Measurements from ENCODE around the gene ANKRD33B. TPM values are rescaled to one million over a fixed set of nuclear protein-coding genes. Genes with fewer than 3 reads are reported as not detected.

ANKRD33B gene
- polyA plus RNA-seq, 1 experiment = 3.4 TPM

GRCh38 chr5:10655972-10656830 lies 92.3 kb downstream of the ANKRD33B start:
- no peak for TF ChIP-seq CTCF (IDR thresholded peaks at IDR 0.05; ENCODE audit: insufficient read depth, low read depth, low read length)
- Histone ChIP-seq H3K4me3 (ENCODE audit: low read depth, low read length) (no peak overlapping the region), H3K27me3 (ENCODE audit: control insufficient read depth, insufficient read depth, low read length) (0 out of 2 replicates have a peak, but pooled peaks cover 2% of the 10 kb centered on the region), H3K36me3 (ENCODE audit: control insufficient read depth, insufficient read depth, low read length) (peaks cover 11% of the 10 kb centered on the region)
- POLR2A ChIA-PET = no interaction called here
- no peak for DNase-seq (ENCODE audit: low read depth)
- CTCF ChIA-PET = no interaction called here

- TF ChIP-seq CTCF (IDR thresholded peaks at IDR 0.05; ENCODE audit: insufficient read depth, low read depth, low read length) = no peak
- POLR2A ChIA-PET = no interaction called here
- CTCF ChIA-PET = interaction anchor here (0.5 to 0.6 kb wide), 3 partner anchors 13 to 1052 kb away, joined by 3 to 5 read pairs (median 3); no protein-coding TSS in a partner anchor
- DNase-seq (ENCODE audit: low read depth) = no peak
- Histone ChIP-seq H3K36me3 (ENCODE audit: control insufficient read depth, insufficient read depth, low read length) (peaks cover 6% of the 10 kb centered on the region; the same call in 1 of the 2 replicates), H3K4me3 (ENCODE audit: low read depth, low read length) (no peak overlapping the region), H3K27me3 (ENCODE audit: control insufficient read depth, insufficient read depth, low read length) (0 out of 2 replicates have a peak, but pooled peaks cover 2% of the 10 kb centered on the region)
Observed at GRCh38 chr5:10658265-10658664, 94.4 kb downstream of the ANKRD33B start.

- Histone ChIP-seq H3K4me3 (ENCODE audit: low read depth, low read length) (no peak overlapping the region), H3K36me3 (ENCODE audit: control insufficient read depth, insufficient read depth, low read length) (0 out of 2 replicates have a peak, but pooled peaks cover 1% of the 10 kb centered on the region), H3K27me3 (ENCODE audit: control insufficient read depth, insufficient read depth, low read length) (peaks cover 2% of the 10 kb centered on the region; the same call in 1 of the 2 replicates)
- CTCF ChIA-PET = interaction anchor here (0.7 kb wide), 1 partner anchor 11 kb away, joined by 3 read pairs; no protein-coding TSS in a partner anchor
- TF ChIP-seq CTCF (IDR thresholded peaks at IDR 0.05; ENCODE audit: insufficient read depth, low read depth, low read length) = no peak
- DNase-seq (ENCODE audit: low read depth) = no peak
- POLR2A ChIA-PET = no interaction called here
Observed at GRCh38 chr5:10660135-10660534, 96.3 kb downstream of the ANKRD33B start.

- no peak for TF ChIP-seq CTCF (IDR thresholded peaks at IDR 0.05; ENCODE audit: insufficient read depth, low read depth, low read length)
- ChIA-PET CTCF (interaction anchor here (0.7 kb wide), 1 partner anchor 11 kb away, joined by 3 read pairs; no protein-coding TSS in a partner anchor), POLR2A (no interaction called here)
- Histone ChIP-seq H3K4me3 (ENCODE audit: low read depth, low read length) (no peak overlapping the region), H3K27me3 (ENCODE audit: control insufficient read depth, insufficient read depth, low read length) (peaks cover 2% of the 10 kb centered on the region; the same call in 1 of the 2 replicates), H3K36me3 (ENCODE audit: control insufficient read depth, insufficient read depth, low read length) (no peaks in the 10 kb centered on the region)
- DNase-seq (ENCODE audit: low read depth) = no peak
Observed at GRCh38 chr5:10660720-10661387, 97.0 kb downstream of the ANKRD33B start.

- POLR2A ChIA-PET = interaction anchor here (0.5 kb wide), 1 partner anchor 58 kb away, joined by 12 read pairs; no protein-coding TSS in a partner anchor
- CTCF ChIA-PET = no interaction called here
Observed at GRCh38 chr5:10661401-10661800, 97.5 kb downstream of the ANKRD33B start.

More at GRCh38 chr5:10661401-10661800, 97.5 kb downstream of the ANKRD33B start:
- H3K27me3 ChIP-seq (ENCODE audit: control insufficient read depth, insufficient read depth, low read length) = peaks cover 2% of the 10 kb centered on the region; the same call in 1 of the 2 replicates
- no peak for DNase-seq (ENCODE audit: low read depth)
- H3K4me3 ChIP-seq (ENCODE audit: low read depth, low read length) = no peak overlapping the region
- no peaks in the 10 kb centered on the region for H3K36me3 ChIP-seq (ENCODE audit: control insufficient read depth, insufficient read depth, low read length)
- no peak for TF ChIP-seq CTCF (IDR thresholded peaks at IDR 0.05; ENCODE audit: insufficient read depth, low read depth, low read length)
